ENCODE measurements around the gene PLD4. TPM values are rescaled to one million over a fixed set of nuclear protein-coding genes. Genes with fewer than 3 reads are reported as not detected.

The PLD4 gene
- total and polyA plus RNA-seq, 2 of the 8 experiments (the other 6 are each of a cell fraction or from before 2014, with no cell fraction given) = 0.05 TPM; not detected in 1

GRCh38 chr14:104972301-104973134 is 47.8 kb downstream of the PLD4 start:
- H3K9ac ChIP-seq (replicated peaks in 1 of 4; ENCODE audit: extremely low read depth in 1 of 4, low read depth in 3 of 4, low read length in 3 of 4) = no peak overlapping the region; a peak in 1 of 7 replicates
- H3K79me2 ChIP-seq (ENCODE audit: control insufficient read depth in 1 of 2, insufficient read depth in 2 of 2, low read length in 2 of 2) = no peaks in the 10 kb centered on the region
- H2AK5ac ChIP-seq (ENCODE audit: low read depth, low read length) = no peak overlapping the region
- no peaks in the 10 kb centered on the region for H3K9me3 ChIP-seq (ENCODE audit: insufficient read depth in 2 of 2, low read depth in 1 of 2, low read length in 1 of 2)
- H3K23me2 ChIP-seq (ENCODE audit: low read depth, low read length) = peaks cover 3% of the 10 kb centered on the region; the same call in 1 of the 2 replicates
- H3K18ac ChIP-seq (ENCODE audit: extremely low read depth, low read length) = no peak overlapping the region; the same call in none of the 2 replicates
- no peak overlapping the region for H3K4me2 ChIP-seq (ENCODE audit: insufficient read depth in 1 of 2, low read depth in 2 of 2, low read length in 2 of 2)
- H3K36me3 ChIP-seq (ENCODE audit: control insufficient read depth in 2 of 4, insufficient read depth in 4 of 4, low read length in 3 of 4) = no peaks in the 10 kb centered on the region
- no peak overlapping the region for H4K5ac ChIP-seq (ENCODE audit: insufficient read length, low read depth, low read length)
- no peak overlapping the region; the same call in 1 of the 2 replicates for H4K8ac ChIP-seq (ENCODE audit: extremely low read depth, insufficient read depth, low read length)
- H3K4me1 ChIP-seq (replicated peaks in 1 of 4; ENCODE audit: control insufficient read depth in 3 of 4, insufficient read depth in 4 of 4, low read length in 3 of 4) = peaks cover 0 to 17% (median 9%) of the 10 kb centered on the region in 4 experiments; a peak in 5 of 7 replicates
- H3K4ac ChIP-seq (replicated peaks; ENCODE audit: insufficient read length, low read depth, low read length) = peak overlapping the region; percentile 78
- POLR2A ChIA-PET (ENCODE audit: partially characterized antibody) = no interaction called here
- H3K27ac ChIP-seq (ENCODE audit: low read depth, low read length) = no peak overlapping the region
- TF ChIP-seq POU5F1 (IDR thresholded peaks at IDR 0.05; ENCODE audit: low read depth, low read length) = no peak
- TF ChIP-seq SUZ12 (IDR thresholded peaks at IDR 0.05; ENCODE audit: low read length) = no peak
- no peak for TF ChIP-seq SP4 (IDR thresholded peaks at IDR 0.05; ENCODE audit: low read length)
- TF ChIP-seq TCF12 (IDR thresholded peaks at IDR 0.05; ENCODE audit: low read depth, low read length) = no peak
- TF ChIP-seq KDM5A (IDR thresholded peaks at IDR 0.05; ENCODE audit: low read length) = no peak
- H2BK120ac ChIP-seq (replicated peaks; ENCODE audit: low read depth, low read length) = no peak overlapping the region
- peak overlapping the region; percentile 80; the same call in 1 of the 2 replicates for H2BK12ac ChIP-seq (ENCODE audit: low read depth, low read length)
- H3K23ac ChIP-seq (ENCODE audit: insufficient read length) = no peak overlapping the region
- CTCF ChIA-PET (ENCODE audit: partially characterized antibody) = interaction anchor here (0.6 to 11.5 kb wide), 9 partner anchors 12 to 109 kb away, joined by 3 to 161 read pairs (median 4); no protein-coding TSS in a partner anchor
- peaks cover 4 to 5% of the 10 kb centered on the region in 2 experiments for H4K20me1 ChIP-seq (replicated peaks in 1 of 2; ENCODE audit: control insufficient read depth in 1 of 2, insufficient read depth in 2 of 2, low read length in 2 of 2)
- H3K79me1 ChIP-seq (ENCODE audit: low read depth, low read length) = no peaks in the 10 kb centered on the region
- FAIRE-seq = no peak
- 0 out of 2 replicates have a peak overlapping the region, but pooled peaks have one; percentile 61 for H2BK15ac ChIP-seq (ENCODE audit: low read length)
- no peak overlapping the region for H3K14ac ChIP-seq (ENCODE audit: insufficient read length)
- no peak for DNase-seq (ENCODE audit: low read depth in 1 of 2, low spot score in 2 of 2)
- no peak overlapping the region; the same call in 1 of the 2 replicates for H2BK20ac ChIP-seq (ENCODE audit: low read length)
- H3K4me3 ChIP-seq (ENCODE audit: extremely low read depth in 1 of 4, insufficient read depth in 2 of 4, low read depth in 3 of 4, low read length in 4 of 4) = no peak overlapping the region
- 0 out of 2 replicates have a peak overlapping the region, but pooled peaks have one; percentile 24 for H2BK5ac ChIP-seq (ENCODE audit: low read depth, low read length)
- H2AFZ ChIP-seq (ENCODE audit: low read length) = no peak overlapping the region
- no peak overlapping the region for H4K91ac ChIP-seq (replicated peaks; ENCODE audit: insufficient read length, low read length)
- no peak overlapping the region for H3K56ac ChIP-seq (replicated peaks; ENCODE audit: insufficient read length, low read depth, low read length)
- peaks cover 11 to 14% (median 13%) of the 10 kb centered on the region in 4 experiments; a peak in 6 of 7 replicates for H3K27me3 ChIP-seq (replicated peaks in 1 of 4; ENCODE audit: control insufficient read depth in 3 of 4, extremely low read depth in 1 of 4, insufficient read depth in 3 of 4, low read length in 3 of 4)
- 90% methylated on average over 23 of the region's 28 CpGs; no CpG with 5 or more reads in 1 of the 2 experiments for WGBS, 2 experiments (ENCODE audit: extremely low coverage in 1 of 2, insufficient coverage in 1 of 2, insufficient read length in 1 of 2, insufficient replicate concordance in 2 of 2, low coverage in 1 of 2, low lambda C conversion rate in 2 of 2, missing lambda C conversion rate in 1 of 2)

Measured in H1 (cell line).